Kidney (tissue), 14 donors: Measurements from ENCODE around the gene SORCS2. TPM values are rescaled to one million over a fixed set of nuclear protein-coding genes. Genes with fewer than 3 reads are reported as not detected.

ENCODE experiments used
- DNase-seq, 5 donors: peaks; one replicate each; pipeline ENCODE4 v3.0.0-alpha.2; 2013 to 2020
- FAIRE-seq: peaks from 2 replicates; lab custom pipeline; 2012; peaks lifted over from hg19 to GRCh38; lab: Jason Lieb, UNC
- H3K27ac ChIP-seq, 2 donors: one replicate each; pipeline ENCODE4 v1.7.0; 2013; ENCODE audit warnings: low read depth in 2 of 2, low read length in 2 of 2, inconsistent platforms in 1 of 2
- H3K27me3 ChIP-seq: one replicate; pipeline ENCODE4 v1.7.1; 2013; ENCODE audit warnings: low read length, inconsistent platforms; ENCODE audit not compliant: control insufficient read depth, insufficient read depth
- H3K36me3 ChIP-seq, 3 donors: one replicate each; pipeline versions ENCODE4 v1.7.0 to v1.7.1; 2013; ENCODE audit warnings: low read length in 3 of 3, control low read depth in 1 of 3, inconsistent platforms in 1 of 3; ENCODE audit not compliant: insufficient read depth in 3 of 3, control insufficient read depth in 2 of 3
- H3K4me1 ChIP-seq, 3 donors: one replicate each; pipeline versions ENCODE4 v1.7.0 to v1.7.1; 2013; ENCODE audit warnings: low read length in 3 of 3, inconsistent platforms in 1 of 3, low read depth in 1 of 3; ENCODE audit not compliant: control insufficient read depth in 2 of 3, insufficient read depth in 2 of 3
- H3K4me3 ChIP-seq, 3 donors: one replicate each; pipeline versions ENCODE4 v1.7.0 to v1.8.1; 2013; ENCODE audit warnings: low read length in 3 of 3, control low read depth in 1 of 3, inconsistent platforms in 1 of 3
- H3K9ac ChIP-seq, 3 donors: one replicate each; pipeline versions ENCODE4 v1.7.0 to v1.7.1; 2013; ENCODE audit warnings: low read length in 3 of 3, control low read depth in 1 of 3, inconsistent platforms in 1 of 3
- H3K9me3 ChIP-seq, 3 donors: one replicate each; pipeline versions ENCODE4 v1.7.0 to v1.7.1; 2013; ENCODE audit warnings: low read length in 3 of 3, control low read depth in 1 of 3, inconsistent platforms in 1 of 3; ENCODE audit not compliant: control insufficient read depth in 2 of 3, insufficient read depth in 1 of 3
- intact Hi-C: fragments of 100-400 bp; cut with DNase I; formaldehyde crosslinking; loops from one replicate; pipeline ENCODE4 v1.11.1; 2022
- polyA plus RNA-seq: library from polyadenylated mRNA; stranded (reverse); fragments of 350-450 nt; fragmentation: Illumina TruSeq; extraction: RNeasy Lipid Tissue Mini Kit (QIAGEN cat#74804); gene quantifications from one replicate; pipeline ENCODE4 v1.2.3, GENCODE V29; 2014; ENCODE audit warnings: low read depth, low replicate concordance; ENCODE audit not compliant: insufficient read depth
- total RNA-seq: library from RNA; stranded (reverse); fragmentation: NEBNext Ultra II Directional; extraction: Animal tissue kit (Norgen Biotek cat#: 25700); gene quantifications from one replicate; pipeline ENCODE4 v1.2.1, GENCODE V29; 2021
- TF ChIP-seq, protein P1 (sequence below): IDR thresholded peaks from 3 replicates; pipeline ENCODE4 v1.5.1; 2012; ENCODE audit warnings: mild to moderate bottlenecking, moderate library complexity, borderline replicate concordance; ENCODE audit not compliant: insufficient read depth; ENCODE audit errors: extremely low read depth
- donor health status: control.
- donor health status: control.
- donor health status: control.
- donor health status: control.
- donor health status: control.
- donor health status: DM: yes; HTN: yes; CAD: no.
- donor health status: Normal renal cell carcinoma (clear cell type).

Gene SORCS2
- total and polyA plus RNA-seq, 2 donors from 2014 or later, result 6.1 to 9.1 TPM

DNA sequence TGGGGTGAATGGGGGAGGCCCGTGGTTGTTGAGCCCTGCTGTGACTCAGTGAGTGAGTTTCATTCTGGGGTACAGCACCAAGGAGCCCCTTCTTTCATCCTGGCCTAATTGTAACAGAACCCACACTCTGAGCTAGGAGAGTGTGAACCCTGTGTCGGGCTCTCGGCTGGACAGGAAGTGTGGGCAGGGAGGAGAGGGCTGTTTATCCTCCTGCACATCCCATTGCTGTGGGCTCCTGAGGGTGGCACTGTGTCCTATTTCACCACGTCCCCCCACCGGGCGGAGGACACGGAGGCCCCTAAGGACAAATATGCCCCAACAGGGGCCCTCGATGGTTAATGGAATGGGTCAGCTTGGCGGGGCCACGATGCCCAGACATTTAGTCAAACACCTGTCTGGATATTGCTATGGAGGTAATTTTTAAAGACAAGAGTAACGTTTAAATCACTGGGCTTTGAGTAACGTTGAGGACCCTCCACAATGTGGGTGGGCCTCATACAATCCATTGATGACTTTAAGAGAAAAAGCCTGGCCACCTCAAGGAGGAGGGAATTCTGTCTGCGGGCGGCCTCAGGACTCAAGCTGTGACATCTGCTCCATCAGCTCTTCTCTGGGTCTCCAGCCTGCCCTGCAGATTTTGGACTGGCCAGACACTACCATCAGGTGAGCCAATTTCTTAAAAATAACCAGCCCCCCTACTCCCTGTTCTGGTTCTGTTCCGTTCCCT lies 46.1 kb upstream of the SORCS2 start:
- intact Hi-C loops, result no loop called here
- Histone ChIP-seq H3K9ac (no peak overlapping the region), H3K36me3 (no peaks in the 10 kb centered on the region), H3K4me1 (peaks cover 0 to 3% (median 0%) of the 10 kb centered on the region in 3 donors), H3K9me3 (no peaks in the 10 kb centered on the region), H3K27ac (no peak overlapping the region), H3K27me3 (no peaks in the 10 kb centered on the region), H3K4me3 (no peak overlapping the region)
- TF ChIP-seq, protein P1, sequence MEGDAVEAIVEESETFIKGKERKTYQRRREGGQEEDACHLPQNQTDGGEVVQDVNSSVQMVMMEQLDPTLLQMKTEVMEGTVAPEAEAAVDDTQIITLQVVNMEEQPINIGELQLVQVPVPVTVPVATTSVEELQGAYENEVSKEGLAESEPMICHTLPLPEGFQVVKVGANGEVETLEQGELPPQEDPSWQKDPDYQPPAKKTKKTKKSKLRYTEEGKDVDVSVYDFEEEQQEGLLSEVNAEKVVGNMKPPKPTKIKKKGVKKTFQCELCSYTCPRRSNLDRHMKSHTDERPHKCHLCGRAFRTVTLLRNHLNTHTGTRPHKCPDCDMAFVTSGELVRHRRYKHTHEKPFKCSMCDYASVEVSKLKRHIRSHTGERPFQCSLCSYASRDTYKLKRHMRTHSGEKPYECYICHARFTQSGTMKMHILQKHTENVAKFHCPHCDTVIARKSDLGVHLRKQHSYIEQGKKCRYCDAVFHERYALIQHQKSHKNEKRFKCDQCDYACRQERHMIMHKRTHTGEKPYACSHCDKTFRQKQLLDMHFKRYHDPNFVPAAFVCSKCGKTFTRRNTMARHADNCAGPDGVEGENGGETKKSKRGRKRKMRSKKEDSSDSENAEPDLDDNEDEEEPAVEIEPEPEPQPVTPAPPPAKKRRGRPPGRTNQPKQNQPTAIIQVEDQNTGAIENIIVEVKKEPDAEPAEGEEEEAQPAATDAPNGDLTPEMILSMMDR, result no peak
- no peak for FAIRE-seq
- peak in 1 of 5 donors; percentile 35 for DNase-seq

DNA sequence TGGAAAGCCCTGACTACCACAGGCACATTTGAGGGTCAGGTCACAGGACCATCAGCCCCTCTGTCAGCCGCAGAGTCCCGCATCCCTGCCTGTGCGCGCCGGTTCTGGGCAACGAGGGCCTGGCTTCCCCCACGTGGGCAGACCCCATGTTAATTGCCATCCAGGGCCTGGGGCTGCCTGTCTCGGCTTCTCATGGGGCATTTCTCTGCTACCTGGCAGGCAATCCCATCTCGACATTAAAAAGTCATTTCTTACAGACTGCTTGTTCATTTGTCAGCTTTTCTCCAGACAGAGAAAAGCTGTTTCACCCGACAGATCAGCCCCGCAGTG lies 45.6 kb upstream of the SORCS2 start:
- DNase-seq (no peak), FAIRE-seq (no peak)
- H3K4me3 ChIP-seq, result no peak overlapping the region
- no peak overlapping the region for H3K27ac ChIP-seq
- intact Hi-C loops, result no loop called here
- TF ChIP-seq, protein P1, result no peak
- no peaks in the 10 kb centered on the region for H3K9me3 ChIP-seq
- peaks cover 0 to 3% (median 0%) of the 10 kb centered on the region in 3 donors for H3K4me1 ChIP-seq
- no peaks in the 10 kb centered on the region for H3K36me3 ChIP-seq
- no peak overlapping the region for H3K9ac ChIP-seq
- H3K27me3 ChIP-seq, result no peaks in the 10 kb centered on the region

DNA sequence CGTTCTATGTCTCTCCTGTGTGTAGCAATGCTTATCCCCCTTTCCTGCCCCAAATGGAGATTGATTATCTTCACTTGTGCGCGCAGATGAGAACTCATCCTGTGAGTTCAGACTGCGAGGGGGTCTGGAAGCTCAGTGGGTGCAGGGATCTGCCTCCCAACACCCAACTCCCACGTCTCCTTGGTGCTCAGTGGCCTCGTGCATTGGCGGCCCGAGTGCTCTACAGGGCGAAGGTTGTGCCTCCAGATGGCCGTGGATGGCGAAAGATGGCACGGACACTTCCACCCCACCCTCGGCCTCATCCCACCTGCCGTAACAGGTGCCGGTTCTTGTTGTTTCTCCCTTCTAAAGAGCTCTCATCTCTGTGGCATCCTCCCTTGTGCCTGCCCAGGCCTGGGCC lies 45.1 kb upstream of the SORCS2 start:
- H3K4me3 ChIP-seq, result no peak overlapping the region
- no peak overlapping the region for H3K27ac ChIP-seq
- no peaks in the 10 kb centered on the region for H3K9me3 ChIP-seq
- TF ChIP-seq, protein P1, result no peak
- intact Hi-C loops, result no loop called here
- no peaks in the 10 kb centered on the region for H3K27me3 ChIP-seq
- H3K9ac ChIP-seq, result no peak overlapping the region
- DNase-seq, result no peak
- no peaks in the 10 kb centered on the region for H3K36me3 ChIP-seq
- no peak for FAIRE-seq
- H3K4me1 ChIP-seq, result peaks cover 0 to 3% (median 0%) of the 10 kb centered on the region in 3 donors
